Activated naive CD4-positive, alpha-beta T cell treated with anti-CD3 and anti-CD28 coated beads for 36 hours (primary cell): Measurements from ENCODE around the gene PTPRN2. TPM values are rescaled to one million over a fixed set of nuclear protein-coding genes. Genes with fewer than 3 reads are reported as not detected.

Experiments
- CTCF ChIA-PET: fragments of 350-600 bp; sonication (Branson Sonifier 250); formaldehyde crosslinking; loops from one replicate; lab custom pipeline; 2021; ENCODE audit warnings: antibody characterized with exemption; lab: Charles Lee
- DNase-seq: peaks from one replicate; pipeline ENCODE4 v3.0.0-alpha.2; 2020
- H3K27ac Mint-ChIP-seq: one replicate; pipeline ENCODE4 v1.8.0; 2021; ENCODE audit warnings: mild to moderate bottlenecking, mixed read lengths
- H3K27me3 Mint-ChIP-seq: one replicate; pipeline ENCODE4 v1.8.0; 2021; ENCODE audit warnings: low read depth, mixed read lengths
- H3K36me3 Mint-ChIP-seq: one replicate; pipeline ENCODE4 v1.8.0; 2021; ENCODE audit warnings: low read depth, mixed read lengths
- H3K4me1 Mint-ChIP-seq: one replicate; pipeline ENCODE4 v1.8.0; 2021; ENCODE audit warnings: low read depth, mixed read lengths
- H3K4me3 Mint-ChIP-seq: one replicate; pipeline ENCODE4 v1.8.0; 2021; ENCODE audit warnings: mild to moderate bottlenecking, moderate library complexity, mixed read lengths
- H3K9me3 Mint-ChIP-seq: one replicate; pipeline ENCODE4 v1.8.0; 2021; ENCODE audit warnings: mixed read lengths
- intact Hi-C: fragments of 100-400 bp; cut with micrococcal nuclease; formaldehyde crosslinking; loops from one replicate; pipeline ENCODE4 v1.15.1; 2023
- total RNA-seq, 2 experiments: library from RNA; stranded (reverse); gene quantifications; one replicate each; pipeline ENCODE4 v1.2.3, GENCODE V29; 2021

PTPRN2 gene
- total RNA-seq, 2 experiments from 2014 or later, result 0.54 to 0.62 TPM

DNA sequence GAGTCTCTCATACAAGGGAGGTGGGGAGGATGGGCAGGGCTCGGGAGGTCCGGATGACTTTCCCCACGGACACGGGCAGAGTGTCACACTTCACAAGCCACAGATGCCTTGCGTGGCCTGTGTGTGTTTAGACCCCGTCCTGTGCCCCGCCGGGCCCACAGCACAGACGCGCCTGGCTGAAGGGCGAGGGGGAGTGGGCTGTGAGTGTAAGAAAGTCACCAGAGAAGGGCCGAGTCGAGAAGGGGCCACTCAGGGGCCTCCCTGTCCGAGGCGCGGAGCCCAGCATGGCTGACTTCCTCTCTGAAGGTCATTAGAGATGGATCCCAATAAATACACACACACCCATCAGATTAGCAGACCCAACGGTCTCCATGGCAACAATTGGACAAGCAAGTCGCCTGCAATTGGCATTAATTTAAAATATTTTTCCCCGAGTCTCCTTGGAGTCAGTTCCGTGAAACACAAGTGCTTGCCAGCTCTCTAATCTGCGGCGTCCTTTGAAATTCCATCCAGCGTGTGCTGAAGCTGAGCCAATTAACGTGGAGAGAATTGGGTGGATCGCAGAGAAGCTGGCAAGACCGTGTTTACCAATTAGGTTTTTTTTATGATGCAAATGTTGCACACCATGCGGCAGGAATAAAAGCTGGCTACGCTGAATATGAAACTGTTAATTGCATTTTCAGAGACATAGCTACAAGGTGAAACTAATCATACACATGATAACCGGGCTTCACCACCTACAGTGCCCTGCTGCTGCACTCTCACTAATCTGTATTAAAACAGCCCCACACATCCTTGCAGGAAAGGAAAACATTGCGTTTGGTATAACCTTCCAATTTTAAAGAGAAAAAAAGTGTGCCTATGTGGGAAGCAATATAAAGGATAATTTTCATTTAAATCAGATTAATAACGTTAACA, 571.2 kb downstream of the PTPRN2 start:
- H3K27me3 Mint-ChIP-seq, result peaks cover 2% of the 10 kb centered on the region
- H3K4me3 Mint-ChIP-seq, result no peak overlapping the region
- H3K27ac Mint-ChIP-seq, result no peak overlapping the region
- H3K36me3 Mint-ChIP-seq, result no peaks in the 10 kb centered on the region
- no peak for DNase-seq
- H3K9me3 Mint-ChIP-seq, result no peaks in the 10 kb centered on the region
- H3K4me1 Mint-ChIP-seq, result peaks cover 3% of the 10 kb centered on the region
- intact Hi-C loops, result no loop called here
- CTCF ChIA-PET, result no interaction called here

DNA sequence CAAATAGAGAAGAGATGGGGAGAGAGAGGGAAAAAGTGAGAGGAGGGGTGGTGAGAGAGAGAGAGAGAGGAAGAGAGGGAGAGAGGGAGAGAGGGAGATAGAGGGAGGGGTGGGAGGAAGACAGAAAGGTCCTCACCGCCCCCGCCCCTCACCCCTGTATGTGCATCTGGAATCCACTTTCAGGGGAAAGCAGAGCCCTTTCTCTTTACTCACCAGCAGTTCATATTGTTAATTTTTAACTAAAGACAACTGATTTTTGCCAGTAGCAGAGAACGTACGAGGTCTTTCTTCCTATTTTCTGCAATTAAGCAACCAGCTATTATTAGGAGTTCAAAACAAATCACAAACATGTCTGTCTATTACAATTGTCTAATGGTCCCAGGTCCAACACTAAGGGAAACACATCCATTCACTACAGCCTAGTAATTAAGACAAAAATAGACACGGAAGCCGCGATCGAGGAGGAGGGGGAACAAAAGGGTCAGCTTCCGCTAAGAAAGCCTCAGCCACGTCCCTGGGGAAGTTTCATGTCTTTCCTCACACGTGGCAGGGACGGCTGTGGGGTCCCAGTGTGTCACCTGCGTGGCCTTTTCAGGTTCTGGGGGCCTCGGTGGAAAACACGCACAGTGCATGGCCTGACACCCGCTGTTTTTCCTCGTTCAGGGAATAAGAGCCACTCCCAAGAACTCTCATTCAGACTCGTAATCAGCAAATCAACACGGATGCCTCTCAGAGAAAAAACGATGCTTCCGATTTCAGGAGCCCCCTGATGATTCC, 572.0 kb downstream of the PTPRN2 start:
- peaks cover 11% of the 10 kb centered on the region for H3K4me1 Mint-ChIP-seq
- H3K9me3 Mint-ChIP-seq, result no peaks in the 10 kb centered on the region
- no peak for DNase-seq
- H3K27ac Mint-ChIP-seq, result no peak overlapping the region
- no peaks in the 10 kb centered on the region for H3K36me3 Mint-ChIP-seq
- intact Hi-C loops, result no loop called here
- CTCF ChIA-PET, result no interaction called here
- H3K4me3 Mint-ChIP-seq, result no peak overlapping the region
- peaks cover 2% of the 10 kb centered on the region for H3K27me3 Mint-ChIP-seq

DNA sequence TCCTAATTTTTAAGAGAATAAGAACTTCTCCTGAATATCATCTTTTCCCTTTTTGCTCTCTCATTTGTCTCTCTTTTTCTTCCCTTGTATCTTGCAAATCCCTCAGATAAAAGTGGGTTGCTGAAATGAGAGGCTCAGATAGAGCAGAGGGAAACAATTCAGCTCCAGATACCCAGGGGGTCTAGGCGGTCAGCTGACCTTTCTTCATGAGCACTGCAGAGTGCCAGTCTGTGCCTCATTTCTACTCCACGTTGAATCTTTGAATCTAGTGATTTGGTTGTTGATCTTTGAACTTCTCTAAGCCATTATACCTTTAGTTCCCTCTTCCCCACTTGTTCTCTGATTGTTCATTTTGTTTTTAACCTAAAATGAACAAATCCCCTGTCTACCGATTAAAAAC, 572.6 kb downstream of the PTPRN2 start:
- Mint-ChIP-seq H3K27me3 (peaks cover 2% of the 10 kb centered on the region), H3K4me1 (peaks cover 11% of the 10 kb centered on the region), H3K9me3 (no peaks in the 10 kb centered on the region), H3K27ac (no peak overlapping the region), H3K4me3 (no peak overlapping the region), H3K36me3 (no peaks in the 10 kb centered on the region)
- DNase-seq, result no peak
- intact Hi-C loops, result no loop called here
- CTCF ChIA-PET, result interaction anchor here (0.5 kb wide), 1 partner anchor 300 kb away, joined by 6 read pairs; no protein-coding TSS in a partner anchor

DNA sequence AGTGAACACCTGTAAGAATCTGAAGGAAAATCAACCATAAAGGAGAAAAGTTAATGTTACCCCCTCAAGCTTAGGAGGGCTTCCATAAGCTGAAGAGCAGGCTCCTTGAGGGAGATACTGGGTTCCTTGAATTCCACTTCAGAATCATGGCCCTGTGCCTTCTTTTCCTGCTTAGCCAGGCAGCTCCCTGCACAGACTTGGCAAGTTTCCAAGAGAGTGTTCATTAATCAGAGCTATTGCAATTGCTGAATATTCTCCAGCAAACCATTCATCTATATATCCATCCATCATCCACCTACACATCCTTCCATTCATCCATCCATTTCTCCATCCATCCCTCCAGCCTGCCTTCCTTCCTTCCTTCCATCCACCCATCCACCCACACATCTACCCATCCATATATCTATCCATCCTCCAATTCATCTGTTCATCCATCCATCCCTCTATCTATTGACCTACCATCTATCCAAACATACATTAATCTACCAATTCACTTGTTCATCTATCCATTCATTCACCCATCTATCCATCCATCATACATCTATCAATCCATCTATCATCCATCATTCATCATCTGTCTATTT, 574.4 kb downstream of the PTPRN2 start:
- H3K27me3 Mint-ChIP-seq, result peaks cover 2% of the 10 kb centered on the region
- DNase-seq, result no peak
- intact Hi-C loops, result no loop called here
- H3K36me3 Mint-ChIP-seq, result no peaks in the 10 kb centered on the region
- no peak overlapping the region for H3K27ac Mint-ChIP-seq
- CTCF ChIA-PET, result no interaction called here
- H3K9me3 Mint-ChIP-seq, result no peaks in the 10 kb centered on the region
- no peak overlapping the region for H3K4me3 Mint-ChIP-seq
- H3K4me1 Mint-ChIP-seq, result peaks cover 11% of the 10 kb centered on the region

DNA sequence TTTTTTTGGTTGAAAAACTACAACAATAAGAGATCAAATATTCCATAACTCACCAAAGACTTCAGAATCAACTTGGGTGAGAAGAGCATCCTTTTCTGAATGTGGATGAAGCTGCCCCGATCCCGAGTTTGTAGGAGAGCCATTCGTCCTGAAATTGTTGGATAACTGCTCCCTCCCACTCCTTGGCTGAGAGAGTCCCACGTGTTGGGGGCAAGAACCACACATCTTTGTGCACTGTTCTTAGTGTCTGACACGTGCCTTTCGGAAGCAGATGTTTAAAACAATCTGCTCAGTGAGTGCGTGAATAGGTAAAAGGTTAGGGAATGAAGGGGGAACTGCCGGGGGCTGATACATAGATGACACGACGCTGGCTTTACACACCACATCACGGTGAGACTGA, 575.7 kb downstream of the PTPRN2 start:
- Mint-ChIP-seq H3K4me3 (no peak overlapping the region), H3K27me3 (peaks cover 2% of the 10 kb centered on the region), H3K9me3 (no peaks in the 10 kb centered on the region), H3K36me3 (no peaks in the 10 kb centered on the region), H3K4me1 (peaks cover 11% of the 10 kb centered on the region), H3K27ac (no peak overlapping the region)
- no peak for DNase-seq
- intact Hi-C loops, result no loop called here
- CTCF ChIA-PET, result no interaction called here

DNA sequence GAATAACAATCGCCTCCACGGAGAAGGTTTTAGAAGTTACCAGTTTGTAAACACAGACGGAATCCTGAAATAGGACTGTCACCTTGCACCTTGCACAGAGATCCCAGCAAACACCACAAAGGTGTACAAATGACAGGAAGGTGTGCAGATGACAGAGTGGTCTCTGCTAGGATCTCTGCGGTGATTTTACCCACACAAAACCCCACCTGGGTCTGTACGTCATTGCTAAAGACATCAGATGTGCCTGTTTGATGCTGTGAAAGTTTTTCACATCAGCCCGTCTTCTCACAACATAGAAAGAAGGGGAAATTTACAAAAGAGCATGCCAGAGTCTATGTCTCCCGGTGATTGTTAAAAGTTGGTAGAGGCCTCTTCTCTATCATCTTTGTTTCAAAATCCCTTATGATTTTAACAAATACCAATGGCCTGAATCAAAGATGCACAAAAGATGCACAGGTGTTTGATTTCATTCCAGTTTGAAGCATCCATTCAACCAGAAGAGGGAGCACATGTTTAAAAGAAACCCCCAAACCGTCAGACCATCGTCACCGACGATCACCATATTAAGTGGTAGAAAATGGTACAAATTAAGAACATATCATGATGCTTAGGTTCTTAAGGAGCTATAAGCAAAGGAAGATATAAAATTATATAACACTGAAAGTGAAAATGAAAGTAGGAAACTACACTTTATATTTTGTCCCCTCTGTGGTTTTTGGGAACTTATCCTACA, 576.5 kb downstream of the PTPRN2 start:
- Mint-ChIP-seq H3K4me3 (no peak overlapping the region), H3K27ac (no peak overlapping the region), H3K4me1 (peaks cover 11% of the 10 kb centered on the region), H3K9me3 (no peaks in the 10 kb centered on the region), H3K36me3 (no peaks in the 10 kb centered on the region), H3K27me3 (no peaks in the 10 kb centered on the region)
- no peak for DNase-seq
- CTCF ChIA-PET, result interaction anchor here (0.7 kb wide), 1 partner anchor 616 kb away, joined by 3 read pairs; no protein-coding TSS in a partner anchor
- intact Hi-C loops, result no loop called here

DNA sequence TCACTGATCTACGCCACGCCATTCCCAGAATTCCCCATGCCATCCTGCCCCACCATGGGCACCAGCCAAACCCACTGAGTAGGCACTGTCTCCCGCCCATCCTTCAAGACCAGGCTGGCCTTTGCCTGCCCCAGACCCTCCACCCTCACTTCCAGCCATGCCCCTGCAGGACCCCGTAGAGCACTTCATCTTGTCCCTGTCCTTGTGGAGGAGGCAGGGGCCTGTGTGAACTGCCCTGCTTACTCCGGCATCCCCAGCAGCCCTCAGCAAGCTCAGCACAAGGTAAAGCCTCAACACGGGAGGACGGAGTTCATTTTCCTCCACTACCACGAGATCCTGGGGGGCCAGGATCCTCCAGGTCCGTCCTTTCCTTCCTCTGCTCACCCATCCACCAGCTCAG, 577.7 kb downstream of the PTPRN2 start:
- H3K27me3 Mint-ChIP-seq, result no peaks in the 10 kb centered on the region
- CTCF ChIA-PET, result no interaction called here
- intact Hi-C loops, result no loop called here
- no peak overlapping the region for H3K27ac Mint-ChIP-seq
- no peaks in the 10 kb centered on the region for H3K36me3 Mint-ChIP-seq
- no peak overlapping the region for H3K4me3 Mint-ChIP-seq
- no peaks in the 10 kb centered on the region for H3K9me3 Mint-ChIP-seq
- H3K4me1 Mint-ChIP-seq, result peaks cover 11% of the 10 kb centered on the region
- no peak for DNase-seq

DNA sequence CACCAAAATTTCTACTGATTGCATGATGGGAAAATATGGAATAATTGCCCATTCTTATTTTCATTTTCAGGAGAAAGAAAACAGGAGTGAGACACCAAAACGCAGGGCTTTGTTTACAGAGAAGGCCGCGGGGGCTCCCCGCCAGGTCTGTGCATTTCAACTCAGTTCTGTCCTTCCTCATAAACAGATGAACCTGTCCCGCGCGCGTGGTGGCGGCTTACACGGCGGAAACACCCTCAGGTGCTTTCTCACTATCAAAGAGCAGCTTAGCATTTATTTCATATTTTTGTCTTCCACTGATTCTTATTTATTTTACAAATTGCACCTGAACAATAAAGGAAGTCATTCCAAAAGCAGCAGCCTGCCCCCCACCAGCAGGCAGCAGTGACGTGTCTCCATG, 579.4 kb downstream of the PTPRN2 start:
- Mint-ChIP-seq H3K4me3 (no peak overlapping the region), H3K27me3 (no peaks in the 10 kb centered on the region), H3K9me3 (no peaks in the 10 kb centered on the region), H3K27ac (no peak overlapping the region), H3K4me1 (peaks cover 11% of the 10 kb centered on the region), H3K36me3 (no peaks in the 10 kb centered on the region)
- intact Hi-C loops, result no loop called here
- CTCF ChIA-PET, result no interaction called here
- no peak for DNase-seq

DNA sequence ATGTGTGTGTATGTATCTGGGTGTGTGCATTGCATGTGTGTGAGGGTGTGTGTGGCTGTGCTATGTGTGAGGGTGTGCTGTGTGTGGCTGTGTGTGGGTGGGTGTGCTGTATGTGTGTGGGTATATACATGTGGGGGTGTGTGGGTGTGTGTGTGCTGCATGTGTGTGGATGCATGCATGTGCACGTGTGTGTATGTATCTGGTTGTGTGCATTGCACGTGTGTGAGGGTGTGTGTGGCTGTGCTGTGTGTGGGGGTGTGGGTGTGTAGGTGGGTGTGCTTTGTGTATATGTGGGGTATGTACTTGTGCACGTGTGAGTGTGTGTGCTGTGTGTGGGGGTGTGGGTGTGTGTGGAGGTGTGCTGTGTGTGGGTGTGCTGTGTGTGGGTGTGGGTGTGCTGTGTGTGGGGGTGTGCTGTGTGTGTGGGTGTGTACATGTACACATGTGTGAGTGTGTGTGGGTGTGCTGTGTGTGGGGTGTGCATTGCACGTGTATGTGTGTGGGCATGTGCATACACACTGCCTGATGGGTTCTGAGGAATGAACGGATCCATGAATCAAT, 579.8 kb downstream of the PTPRN2 start:
- Mint-ChIP-seq H3K9me3 (no peaks in the 10 kb centered on the region), H3K4me3 (no peak overlapping the region), H3K4me1 (peaks cover 11% of the 10 kb centered on the region), H3K27ac (no peak overlapping the region), H3K27me3 (no peaks in the 10 kb centered on the region), H3K36me3 (no peaks in the 10 kb centered on the region)
- no peak for DNase-seq
- CTCF ChIA-PET, result no interaction called here
- intact Hi-C loops, result no loop called here

DNA sequence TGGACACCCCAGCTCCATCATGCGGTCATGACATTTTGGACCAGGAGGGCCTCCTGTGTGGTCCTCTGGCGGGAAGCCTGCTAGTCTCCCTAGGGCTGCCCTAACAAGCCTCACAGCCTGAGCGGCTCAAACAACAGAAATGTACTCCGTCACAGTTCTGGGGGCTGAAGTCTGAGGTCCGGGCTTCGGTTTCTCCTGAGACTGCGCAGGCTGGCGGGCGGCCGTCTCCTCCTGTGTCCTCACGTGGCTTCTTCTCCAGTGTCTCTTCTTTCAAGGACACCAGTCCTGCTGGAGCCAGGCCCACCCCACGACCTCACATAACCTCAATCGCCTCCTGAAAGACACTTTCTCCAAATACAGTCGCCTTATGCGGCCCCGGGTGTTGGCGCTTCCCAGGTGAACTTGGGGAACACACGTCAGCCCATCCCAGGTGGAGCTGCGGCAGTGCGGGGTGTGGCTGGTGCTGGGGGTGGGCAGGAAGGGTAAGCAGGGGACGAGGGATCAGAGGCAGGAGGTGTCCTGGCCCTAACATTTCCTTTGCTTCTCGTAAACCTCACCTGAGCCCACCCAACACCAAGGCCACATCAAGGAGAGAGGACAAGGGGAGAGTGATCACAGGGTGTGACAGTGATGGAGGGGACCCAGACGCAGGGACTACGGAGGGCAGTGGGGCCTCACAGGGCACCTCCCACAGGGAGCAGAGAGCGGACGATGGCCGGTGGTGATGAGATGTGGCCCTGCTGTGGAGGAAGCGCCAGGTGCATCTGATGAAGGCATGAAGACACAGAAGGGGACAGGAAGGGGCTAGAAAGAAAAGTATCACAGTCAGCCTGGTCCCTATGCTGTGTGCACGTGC, 580.6 kb downstream of the PTPRN2 start:
- no peak for DNase-seq
- intact Hi-C loops, result no loop called here
- Mint-ChIP-seq H3K4me3 (no peak overlapping the region), H3K4me1 (peaks cover 10% of the 10 kb centered on the region), H3K36me3 (no peaks in the 10 kb centered on the region), H3K27me3 (no peaks in the 10 kb centered on the region), H3K9me3 (no peaks in the 10 kb centered on the region), H3K27ac (no peak overlapping the region)
- CTCF ChIA-PET, result no interaction called here

DNA sequence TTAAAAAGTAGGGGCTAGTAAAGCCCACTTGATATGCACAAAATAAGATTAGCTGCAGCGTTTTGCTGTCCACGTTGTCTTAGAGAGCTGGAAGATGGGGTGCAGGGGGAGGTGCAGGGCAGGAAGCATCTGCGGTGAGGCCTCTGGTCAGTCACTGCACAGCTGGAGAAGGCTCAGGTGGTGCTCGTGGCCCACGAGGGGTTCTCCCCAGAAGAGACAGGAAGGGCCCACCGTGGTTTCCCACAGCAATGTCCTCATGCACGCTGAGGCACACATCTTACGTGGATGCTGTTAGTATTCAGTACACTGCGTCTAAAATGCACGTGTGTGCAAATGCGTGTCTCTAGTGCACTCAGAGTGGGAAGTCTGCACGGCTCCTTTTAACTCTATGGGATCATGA, 582.1 kb downstream of the PTPRN2 start:
- Mint-ChIP-seq H3K9me3 (no peaks in the 10 kb centered on the region), H3K4me1 (no peaks in the 10 kb centered on the region), H3K27me3 (no peaks in the 10 kb centered on the region), H3K4me3 (no peak overlapping the region), H3K36me3 (no peaks in the 10 kb centered on the region), H3K27ac (no peak overlapping the region)
- no peak for DNase-seq
- intact Hi-C loops, result no loop called here
- CTCF ChIA-PET, result no interaction called here
